HG03558 (cell line): ENCODE data around the gene SLC25A26.
"Not testable (repeated sequence)": the region's sequence is repeated elsewhere in the genome, so short reads cannot be mapped to it uniquely, and the experiment has no call there.

Source experiments
- ATAC-seq: cut with Tn5 transposase; IDR thresholded peaks from one replicate; pipeline ENCODE4 v1.9.1; 2021; ENCODE audit warnings: moderate number of reproducible peaks; ENCODE audit not compliant: unreplicated experiment; ENCODE audit errors: extremely low read depth

Gene SLC25A26

GRCh38 chr3:66421893-66422292 is 201.1 kb downstream of the SLC25A26 start:
- not testable (repeated sequence) for ATAC-seq

GRCh38 chr3:66423791-66424190 is 203.0 kb downstream of the SLC25A26 start:
- ATAC-seq, result no peak

GRCh38 chr3:66425032-66425431 is 204.2 kb downstream of the SLC25A26 start:
- no peak for ATAC-seq

GRCh38 chr3:66425576-66426114 is 204.8 kb downstream of the SLC25A26 start:
- ATAC-seq, result no peak

GRCh38 chr3:66426135-66426534 is 205.3 kb downstream of the SLC25A26 start:
- ATAC-seq, result no peak

- ATAC-seq, result no peak
These were observed 206.6 kb downstream of the SLC25A26 start for GRCh38 chr3:66427352-66427751.

- no peak for ATAC-seq
These were observed 207.2 kb downstream of the SLC25A26 start for GRCh38 chr3:66427951-66428474.
